Common myeloid progenitor, CD34-positive (primary cell): ENCODE measurements around the gene LSM8.

ENCODE experiments used
- CTCF ChIA-PET: fragments of 350-600 bp; sonication (Branson Sonifier 250); formaldehyde crosslinking; loops from one replicate; lab custom pipeline; 2021; ENCODE audit warnings: antibody characterized with exemption; lab: Charles Lee
- POLR2A ChIA-PET: fragments of 350-600 bp; sonication (Branson Sonifier 250); formaldehyde crosslinking; loops from one replicate; lab custom pipeline; 2021; ENCODE audit warnings: antibody characterized with exemption; lab: Charles Lee
- DNase-seq, 3 donors: peaks; one replicate each; pipeline versions ENCODE4 v3.0.0 to v3.0.0-alpha.2; 2013
- H3K27ac ChIP-seq, 2 experiments: 1 replicate in 1 of 2; 2 replicates in 1 of 2; pipeline ENCODE4 v1.7.0; 2013; ENCODE audit warnings: inconsistent platforms in 2 of 2, low read length in 2 of 2, mild to moderate bottlenecking in 2 of 2, low read depth in 1 of 2, moderate library complexity in 1 of 2; ENCODE audit not compliant: severe bottlenecking in 2 of 2, insufficient read depth in 1 of 2, poor library complexity in 1 of 2
- H3K27me3 ChIP-seq, 5 experiments: replicated peaks in 2 of 5; 1 replicate in 3 of 5; 2 replicates in 2 of 5; pipeline versions ENCODE4 v1.6.1 to v1.7.0; 2013; ENCODE audit warnings: low read length in 4 of 5, mild to moderate bottlenecking in 2 of 5, moderate library complexity in 2 of 5, inconsistent platforms in 1 of 5; ENCODE audit not compliant: insufficient read depth in 5 of 5, control insufficient read depth in 4 of 5
- H3K36me3 ChIP-seq, 4 experiments: 1 replicate in 2 of 4; 2 replicates in 2 of 4; pipeline versions ENCODE4 v1.6.1 to v1.7.0; 2013; ENCODE audit warnings: low read length in 3 of 4, control low read depth in 1 of 4, mild to moderate bottlenecking in 1 of 4; ENCODE audit not compliant: control insufficient read depth in 4 of 4, insufficient read depth in 4 of 4
- H3K4me1 ChIP-seq, 4 experiments: 1 replicate in 3 of 4; 2 replicates in 1 of 4; pipeline versions ENCODE4 v1.6.1 to v1.7.1; 2013; ENCODE audit warnings: low read length in 3 of 4, mild to moderate bottlenecking in 3 of 4, control low read depth in 1 of 4, inconsistent platforms in 1 of 4, moderate library complexity in 1 of 4; ENCODE audit not compliant: control insufficient read depth in 4 of 4, insufficient read depth in 4 of 4; ENCODE audit errors: control extremely low read depth in 1 of 4
- H3K4me3 ChIP-seq, 7 experiments: 1 replicate in 4 of 7; 2 replicates in 3 of 7; pipeline versions ENCODE4 v1.5.1 to v1.7.0; 2013; ENCODE audit warnings: mild to moderate bottlenecking in 7 of 7, low read length in 6 of 7, moderate library complexity in 6 of 7, inconsistent platforms in 2 of 7, low read depth in 2 of 7, control low read depth in 1 of 7; ENCODE audit not compliant: insufficient read depth in 4 of 7, control insufficient read depth in 1 of 7; ENCODE audit errors: extremely low read depth in 1 of 7
- H3K9me3 ChIP-seq, 5 experiments: 1 replicate in 4 of 5; 2 replicates in 1 of 5; pipeline versions ENCODE4 v1.6.1 to v1.7.1; 2013; ENCODE audit warnings: low read length in 4 of 5, mild to moderate bottlenecking in 2 of 5, inconsistent platforms in 1 of 5, low read depth in 1 of 5, moderate library complexity in 1 of 5; ENCODE audit not compliant: control insufficient read depth in 4 of 5, insufficient read depth in 2 of 5; ENCODE audit errors: control extremely low read depth in 1 of 5
- WGBS: methylation state at CpG from one replicate; pipeline ENCODE4 v1.1.5; 2013; ENCODE audit not compliant: insufficient coverage; 5-methylcytosine and 5-hydroxymethylcytosine counted together

LSM8 gene

GRCh38 chr7:118195837-118196474, 12.0 kb downstream of the LSM8 start:
- Histone ChIP-seq H3K9me3 (no peaks in the 10 kb centered on the region), H3K27me3 (no peaks in the 10 kb centered on the region), H3K27ac (no peak overlapping the region), H3K4me1 (no peaks in the 10 kb centered on the region), H3K36me3 (peaks cover 2 to 11% (median 3%) of the 10 kb centered on the region in 4 experiments), H3K4me3 (no peak overlapping the region)
- POLR2A ChIA-PET: no interaction called here
- CTCF ChIA-PET: interaction anchor here (0.6 to 1.4 kb wide), 5 partner anchors 12 to 450 kb away, joined by 3 to 6 read pairs (median 3); partner anchors contain the start of gene LSM8
- DNase-seq: peak; percentile 63 to 74 (median 71)
- WGBS: no CpG with 5 or more reads among the region's 6 CpGs

GRCh38 chr7:118202061-118202460, 18.1 kb downstream of the LSM8 start:
- WGBS: 94% methylated on average over 2 of the region's 2 CpGs
- POLR2A ChIA-PET: no interaction called here
- Histone ChIP-seq H3K27ac (no peak overlapping the region), H3K9me3 (no peaks in the 10 kb centered on the region), H3K36me3 (no peaks in the 10 kb centered on the region), H3K27me3 (no peaks in the 10 kb centered on the region), H3K4me3 (no peak overlapping the region), H3K4me1 (no peaks in the 10 kb centered on the region)
- DNase-seq: no peak
- CTCF ChIA-PET: no interaction called here

GRCh38 chr7:118214051-118214832, 30.3 kb downstream of the LSM8 start:
- H3K36me3 ChIP-seq: no peaks in the 10 kb centered on the region
- ChIA-PET CTCF (no interaction called here), POLR2A (no interaction called here)
- H3K27ac ChIP-seq: no peak overlapping the region
- peak overlapping the region; percentile 52 to 84 (median 66) for H3K4me3 ChIP-seq
- H3K9me3 ChIP-seq: no peaks in the 10 kb centered on the region
- H3K27me3 ChIP-seq: no peaks in the 10 kb centered on the region
- peak; percentile 89 to 92 (median 89) for DNase-seq
- 18% methylated on average over 46 of the region's 49 CpGs for WGBS
- peaks cover 0 to 12% (median 9%) of the 10 kb centered on the region in 4 experiments for H3K4me1 ChIP-seq

DNA sequence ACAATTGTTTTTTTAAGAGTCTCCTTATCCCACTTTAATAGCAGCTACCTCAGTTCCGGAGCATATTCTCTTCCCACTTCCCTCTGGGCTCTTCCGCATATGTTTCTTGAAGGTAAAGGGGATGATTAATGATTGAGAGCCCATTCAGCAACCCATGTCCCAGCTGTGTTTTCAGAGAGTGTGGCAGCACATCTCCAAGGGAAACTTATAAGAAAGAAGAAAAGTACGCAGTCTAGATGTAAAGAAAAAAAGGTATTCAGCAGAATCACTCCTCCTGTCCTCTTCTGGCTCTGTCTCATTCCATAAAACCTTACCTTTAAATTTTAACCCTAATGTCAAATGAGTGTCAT, 30.8 kb downstream of the LSM8 start:
- ChIA-PET CTCF (interaction anchor here (1.2 kb wide), 1 partner anchor 21 kb away, joined by 3 read pairs; no protein-coding TSS in a partner anchor), POLR2A (no interaction called here)
- no peak overlapping the region for H3K27ac ChIP-seq
- peak overlapping the region; percentile 52 to 84 (median 66) for H3K4me3 ChIP-seq
- no peaks in the 10 kb centered on the region for H3K9me3 ChIP-seq
- no peaks in the 10 kb centered on the region for H3K27me3 ChIP-seq
- H3K36me3 ChIP-seq: no peaks in the 10 kb centered on the region
- no peak for DNase-seq
- H3K4me1 ChIP-seq: peaks cover 0 to 12% (median 9%) of the 10 kb centered on the region in 4 experiments
- WGBS: 100% methylated on average over 1 of the region's 3 CpGs

GRCh38 chr7:118217210-118217619, 33.3 kb downstream of the LSM8 start:
- no peaks in the 10 kb centered on the region for H3K36me3 ChIP-seq
- H3K27me3 ChIP-seq: no peaks in the 10 kb centered on the region
- no peak overlapping the region for H3K4me3 ChIP-seq
- no CpG with 5 or more reads among the region's 1 CpG for WGBS
- POLR2A ChIA-PET: no interaction called here
- no peak for DNase-seq
- peaks cover 0 to 12% (median 9%) of the 10 kb centered on the region in 4 experiments for H3K4me1 ChIP-seq
- no peaks in the 10 kb centered on the region for H3K9me3 ChIP-seq
- H3K27ac ChIP-seq: no peak overlapping the region
- CTCF ChIA-PET: no interaction called here

DNA sequence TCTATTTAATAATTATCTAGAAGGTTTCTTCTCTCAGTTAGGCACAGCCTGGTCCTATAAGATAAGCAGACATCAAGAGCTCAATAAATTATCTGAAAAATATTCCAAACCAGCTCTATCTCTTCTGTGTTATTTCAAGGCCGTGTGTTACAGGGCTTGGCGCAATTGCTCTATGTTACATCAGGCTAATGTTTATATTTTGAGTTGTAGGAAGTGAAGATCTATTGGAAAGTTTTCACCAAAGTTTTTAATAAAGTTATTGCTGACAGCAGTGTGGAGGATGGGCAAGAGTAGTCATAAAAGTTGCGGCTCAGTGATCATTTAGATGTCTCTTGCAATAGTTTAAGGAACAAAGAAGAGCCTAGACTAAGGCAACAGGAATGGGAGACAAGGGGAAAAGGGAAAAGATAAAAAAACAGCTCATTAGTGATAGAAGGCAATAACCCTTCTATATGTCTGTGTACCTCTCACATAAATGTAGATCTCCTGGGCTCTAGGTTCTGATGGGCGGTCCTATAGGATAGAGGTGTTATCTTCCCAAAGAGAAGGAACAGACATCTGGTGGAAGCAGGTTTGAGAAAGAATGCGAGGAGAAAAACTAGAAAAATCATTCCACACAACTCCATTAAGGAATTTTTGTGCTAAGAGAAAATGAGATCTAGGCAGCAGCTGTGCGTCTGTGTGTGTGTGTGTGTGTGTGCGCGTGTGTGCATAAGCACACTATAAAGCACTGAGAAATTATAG, 34.6 kb downstream of the LSM8 start:
- DNase-seq: no peak
- POLR2A ChIA-PET: interaction anchor here (0.6 kb wide), 1 partner anchor 9 kb away, joined by 3 read pairs; no protein-coding TSS in a partner anchor

More for the DNA sequence above, 34.6 kb downstream of the LSM8 start:
- CTCF ChIA-PET: no interaction called here
- Histone ChIP-seq H3K36me3 (no peaks in the 10 kb centered on the region), H3K9me3 (no peaks in the 10 kb centered on the region), H3K4me3 (no peak overlapping the region), H3K27ac (no peak overlapping the region), H3K4me1 (peaks cover 0 to 12% (median 9%) of the 10 kb centered on the region in 4 experiments), H3K27me3 (no peaks in the 10 kb centered on the region)
- WGBS: 90% methylated on average over 5 of the region's 8 CpGs
